Epithelial cell of proximal tubule (primary cell): ENCODE results near the gene KIRREL3. TPM values are rescaled to one million over a fixed set of nuclear protein-coding genes. Genes with fewer than 3 reads are reported as not detected.

Experiments used
- DNase-seq: peaks from one replicate; pipeline ENCODE4 v3.0.0-alpha.2; 2011; ENCODE audit warnings: low read depth
- H3K4me3 ChIP-seq: 2 replicates; pipeline ENCODE4 v1.5.1; 2011; ENCODE audit warnings: low read depth, mild to moderate bottlenecking, low read length
- CTCF ChIP-seq: conservative IDR thresholded peaks from 2 replicates; pipeline ENCODE4 v1.5.1; 2012; ENCODE audit warnings: low read depth, mild to moderate bottlenecking, low read length
- total RNA-seq: library from RNA; depleted of rRNA; stranded (reverse); fragments of >200 nt; gene quantifications from 2 replicates; pipeline ENCODE4 v1.2.3, GENCODE V29; 2015

KIRREL3 gene
- total RNA-seq, 1 donor from 2014 or later: 5.1 TPM

GRCh38 chr11:126526471-126526870, 474.1 kb downstream of the KIRREL3 start:
- no peak for DNase-seq
- TF ChIP-seq CTCF: no peak
- no peak overlapping the region for H3K4me3 ChIP-seq

DNA sequence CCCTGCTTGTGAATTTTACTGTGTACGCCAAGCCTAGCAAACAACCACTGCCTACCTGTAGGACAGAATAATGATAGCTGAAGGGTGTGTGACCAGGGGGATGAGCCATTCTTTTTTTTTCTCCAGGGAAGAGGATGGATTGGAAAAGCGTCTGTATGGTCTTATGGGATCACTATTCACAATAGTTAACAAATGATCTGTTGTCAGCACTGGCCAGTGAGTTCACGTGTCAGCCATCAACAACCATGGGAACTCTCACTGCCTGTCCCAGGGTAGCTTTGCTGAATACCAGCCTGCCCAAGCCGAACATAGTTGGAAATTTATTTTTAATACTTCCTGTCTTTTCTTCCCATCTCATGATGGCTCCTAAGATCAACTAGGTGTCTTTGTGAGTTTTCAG, 474.9 kb downstream of the KIRREL3 start:
- no peak for TF ChIP-seq CTCF
- no peak for DNase-seq
- H3K4me3 ChIP-seq: no peak overlapping the region

GRCh38 chr11:126525216-126525615, 475.4 kb downstream of the KIRREL3 start:
- H3K4me3 ChIP-seq: no peak overlapping the region
- DNase-seq: no peak
- no peak for TF ChIP-seq CTCF

DNA sequence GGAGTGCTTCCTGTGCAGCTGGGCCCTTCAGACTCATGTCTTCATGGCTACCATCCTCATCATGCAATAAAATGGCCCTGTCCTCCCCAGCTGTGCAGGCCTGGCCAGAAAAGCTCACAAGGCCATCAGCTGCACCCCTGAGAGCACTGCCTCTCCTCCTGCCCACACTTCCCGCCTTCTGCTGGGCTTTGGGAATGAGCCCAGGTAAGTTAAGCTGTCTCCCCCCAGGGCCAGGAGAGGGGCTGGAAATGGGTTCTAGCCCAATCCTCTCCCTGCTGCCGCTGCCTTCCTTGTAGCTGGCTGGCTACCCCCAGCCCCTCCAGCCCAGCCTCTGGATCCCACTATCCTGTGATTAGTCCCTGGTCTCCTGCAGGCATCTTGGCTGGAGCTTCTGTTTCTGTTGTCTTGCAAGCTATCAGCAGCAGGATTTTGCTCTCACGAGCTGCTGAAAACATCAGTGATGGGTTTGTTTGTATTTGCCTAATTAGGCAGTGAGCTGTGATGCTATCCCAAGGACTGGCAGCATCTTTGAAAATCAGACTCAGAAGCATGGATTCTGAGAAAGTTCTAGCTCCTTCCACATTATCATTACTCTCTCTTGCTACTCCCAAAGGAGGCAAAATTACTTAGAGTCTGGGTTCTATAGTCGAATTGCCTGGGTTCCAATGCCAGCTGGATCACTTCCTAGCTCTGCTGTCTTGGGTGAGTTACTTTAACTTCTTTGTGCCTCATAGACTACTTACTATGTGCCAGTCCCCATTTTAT, 476.9 kb downstream of the KIRREL3 start:
- DNase-seq: no peak
- H3K4me3 ChIP-seq: no peak overlapping the region
- TF ChIP-seq CTCF: no peak

- H3K4me3 ChIP-seq: no peak overlapping the region
- DNase-seq: no peak
- TF ChIP-seq CTCF: no peak
These were observed 478.0 kb downstream of the KIRREL3 start for GRCh38 chr11:126522606-126523005.

- H3K4me3 ChIP-seq: no peak overlapping the region
- no peak for TF ChIP-seq CTCF
- DNase-seq: no peak
These were observed 478.4 kb downstream of the KIRREL3 start for GRCh38 chr11:126522152-126522551.

DNA sequence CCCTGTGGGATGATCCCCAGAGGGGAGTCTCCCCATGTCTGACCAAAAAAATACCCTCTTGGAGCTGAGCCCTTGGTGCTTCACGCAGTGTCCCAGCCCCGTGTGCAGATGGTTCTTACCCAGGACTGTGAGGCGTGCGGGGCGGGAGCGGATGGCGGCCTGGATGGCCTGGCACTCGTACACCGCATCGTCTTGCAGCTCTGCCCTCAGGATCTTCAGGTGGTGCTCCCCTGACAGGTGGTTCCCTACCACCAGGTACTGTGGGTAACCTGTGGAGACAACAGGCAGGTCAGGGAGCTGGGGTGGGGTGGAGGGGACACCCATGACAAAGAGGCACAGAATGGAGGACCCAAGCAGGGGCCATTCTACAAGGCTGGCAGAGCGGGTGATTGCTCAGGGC, 479.4 kb downstream of the KIRREL3 start:
- no peak for DNase-seq
- TF ChIP-seq CTCF: no peak
- H3K4me3 ChIP-seq: no peak overlapping the region
